T-cell (primary cell): ENCODE results near the gene GRIN2A. TPM values are rescaled to one million over a fixed set of nuclear protein-coding genes. Genes with fewer than 3 reads are reported as not detected.

Experiments
- ATAC-seq, 4 experiments: fragments of 200-7000 bp in 3 of 4; fragments of 150-1000 bp in 1 of 4; cut with Tn5 transposase; replicated peaks in 1 of 4; 1 replicate in 3 of 4; 2 replicates in 1 of 4; pipeline ENCODE4 v1.10.0; 2021; ENCODE audit warnings: moderate library complexity in 3 of 4, mild to moderate bottlenecking in 2 of 4, moderate number of reproducible peaks in 1 of 4
- CTCF ChIA-PET, 2 donors: fragments of 300-600 bp; sonication (Branson Sonifier 250); formaldehyde crosslinking; loops; one replicate each; lab custom pipeline; 2022; ENCODE audit warnings: antibody characterized with exemption in 2 of 2; lab: Charles Lee
- POLR2A ChIA-PET, 2 donors: fragments of 300-600 bp; sonication (Branson Sonifier 250); formaldehyde crosslinking; loops; one replicate each; lab custom pipeline; 2022; ENCODE audit warnings: antibody characterized with exemption in 2 of 2; lab: Charles Lee
- DNase-seq, 35 experiments: peaks; one replicate each; pipeline versions ENCODE4 v3.0.0 to v3.0.0-alpha.2; 2013 to 2023
- H3K27ac ChIP-seq: one replicate; pipeline ENCODE4 v1.5.1; 2013; ENCODE audit warnings: low read length
- H3K27me3 ChIP-seq, 2 experiments: replicated peaks in 1 of 2; 1 replicate in 1 of 2; 2 replicates in 1 of 2; pipeline versions ENCODE4 v1.6.1 to v1.7.0; 2013; ENCODE audit warnings: low read length in 1 of 2, mixed read lengths in 1 of 2; ENCODE audit not compliant: control insufficient read depth in 2 of 2, insufficient read depth in 2 of 2; ENCODE audit errors: extremely low read depth in 1 of 2
- H3K36me3 ChIP-seq, 2 donors: 1 replicate in 1 of 2; 2 replicates in 1 of 2; pipeline versions ENCODE4 v1.6.1 to v1.7.0; 2013; ENCODE audit warnings: low read length in 1 of 2; ENCODE audit not compliant: control insufficient read depth in 2 of 2, insufficient read depth in 1 of 2; ENCODE audit errors: extremely low read depth in 1 of 2
- H3K4me1 ChIP-seq, 2 experiments: 1 replicate in 1 of 2; 2 replicates in 1 of 2; pipeline versions ENCODE4 v1.6.1 to v1.7.0; 2013; ENCODE audit warnings: low read length in 2 of 2, mixed read lengths in 1 of 2; ENCODE audit not compliant: insufficient read depth in 2 of 2, control insufficient read depth in 1 of 2; ENCODE audit errors: extremely low read depth in 1 of 2
- H3K4me3 ChIP-seq, 2 donors: 1 replicate in 1 of 2; 2 replicates in 1 of 2; pipeline versions ENCODE4 v1.5.1 to v1.7.0; 2013; ENCODE audit warnings: mild to moderate bottlenecking in 2 of 2, low read length in 1 of 2, moderate library complexity in 1 of 2; ENCODE audit not compliant: control insufficient read depth in 1 of 2; ENCODE audit errors: extremely low read depth in 1 of 2
- H3K9me3 ChIP-seq: 2 replicates; pipeline ENCODE4 v1.7.0; 2013
- H3K27ac Mint-ChIP-seq, 2 donors: one replicate each; pipeline ENCODE4 v1.8.0; 2020 to 2021; ENCODE audit warnings: mild to moderate bottlenecking in 2 of 2, mixed read lengths in 2 of 2
- H3K27me3 Mint-ChIP-seq, 2 donors: one replicate each; pipeline ENCODE4 v1.8.0; 2021 to 2022; ENCODE audit warnings: mixed read lengths in 2 of 2
- H3K36me3 Mint-ChIP-seq: one replicate; pipeline ENCODE4 v1.8.0; 2021; ENCODE audit warnings: mixed read lengths
- H3K4me1 Mint-ChIP-seq, 3 donors: one replicate each; pipeline ENCODE4 v1.8.0; 2020 to 2022; ENCODE audit warnings: mixed read lengths in 3 of 3, mild to moderate bottlenecking in 1 of 3
- H3K4me3 Mint-ChIP-seq, 3 donors: one replicate each; pipeline ENCODE4 v1.8.0; 2020 to 2022; ENCODE audit warnings: mild to moderate bottlenecking in 3 of 3, mixed read lengths in 3 of 3, moderate library complexity in 3 of 3
- H3K9me3 Mint-ChIP-seq, 3 donors: one replicate each; pipeline ENCODE4 v1.8.0; 2020 to 2022; ENCODE audit warnings: mixed read lengths in 3 of 3
- WGBS: methylation state at CpG from one replicate; pipeline ENCODE4 v1.1.5; 2013; ENCODE audit warnings: missing lambda C conversion rate; ENCODE audit not compliant: insufficient coverage; 5-methylcytosine and 5-hydroxymethylcytosine counted together
- total RNA-seq, 35 experiments: library from RNA in 6 of 35; stranded (reverse) in 6 of 35; fragments of 120-200 nt in 1 of 35; gene quantifications; one replicate each; pipeline versions ENCODE4 v1.2.1 to v1.2.4 and lab custom pipeline; 2013 to 2026

Gene GRIN2A
- total RNA-seq, 5 donors from 2014 or later (not counting 1 experiment from before 2014, with no cell fraction given), result 0.03 TPM; not detected in 4

DNA sequence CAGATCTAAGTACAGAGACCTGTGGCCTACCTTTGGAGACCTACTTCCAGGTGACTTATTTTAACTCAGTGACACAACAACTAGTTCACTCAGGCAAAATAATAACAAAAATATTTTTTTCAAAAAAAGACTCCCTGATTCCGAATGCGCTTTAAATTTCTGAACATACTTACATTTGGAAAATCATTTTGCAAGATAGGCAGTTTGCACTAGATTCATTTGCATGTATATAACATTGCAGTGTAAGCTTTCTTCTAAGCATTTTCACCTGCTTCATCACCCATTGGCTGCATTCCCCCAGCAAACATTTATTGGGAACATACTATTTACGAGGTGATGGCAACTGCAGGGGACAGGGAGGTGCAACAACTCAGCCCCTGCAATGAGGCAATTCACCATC, 166.8 kb downstream of the GRIN2A start:
- H3K4me1 ChIP-seq, result no peaks in the 10 kb centered on the region
- no peaks in the 10 kb centered on the region for H3K36me3 ChIP-seq
- no peaks in the 10 kb centered on the region for H3K27me3 ChIP-seq
- Mint-ChIP-seq H3K4me1 (no peaks in the 10 kb centered on the region), H3K36me3 (no peaks in the 10 kb centered on the region), H3K4me3 (no peak overlapping the region), H3K9me3 (peaks cover 0 to 2% (median 0%) of the 10 kb centered on the region in 3 donors), H3K27ac (no peak overlapping the region), H3K27me3 (peaks cover 4 to 11% of the 10 kb centered on the region in 2 donors)
- ATAC-seq (no peak), DNase-seq (no peak)
- no peak overlapping the region for H3K27ac ChIP-seq
- no CpG with 5 or more reads among the region's 3 CpGs for WGBS
- H3K9me3 ChIP-seq, result no peaks in the 10 kb centered on the region
- ChIA-PET POLR2A (no interaction called here), CTCF (no interaction called here)
- H3K4me3 ChIP-seq, result no peak overlapping the region

DNA sequence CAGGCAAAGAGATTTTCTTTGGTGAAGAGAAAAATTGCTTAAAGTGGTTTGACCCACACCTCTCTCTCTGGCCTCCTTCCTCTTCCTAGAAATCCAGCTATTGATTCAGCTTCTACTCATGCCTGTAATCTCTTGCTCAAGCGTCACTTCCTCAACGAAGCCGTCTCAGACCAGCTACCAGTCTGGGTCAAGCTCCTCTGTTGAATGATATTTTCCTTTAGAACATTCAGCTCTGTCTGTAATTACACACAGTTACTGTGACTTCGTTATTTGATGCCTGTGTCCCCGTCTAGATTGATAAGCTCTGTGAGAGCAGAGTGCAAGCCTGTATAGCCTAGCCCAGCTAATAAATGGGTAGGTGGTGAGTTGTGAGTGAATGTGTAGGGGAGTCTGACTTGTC, 168.5 kb downstream of the GRIN2A start:
- DNase-seq (no peak), ATAC-seq (no peak)
- peaks cover 0 to 2% (median 0%) of the 10 kb centered on the region in 3 donors for H3K9me3 Mint-ChIP-seq
- Histone ChIP-seq H3K27ac (no peak overlapping the region), H3K27me3 (no peaks in the 10 kb centered on the region), H3K9me3 (no peaks in the 10 kb centered on the region), H3K4me1 (no peaks in the 10 kb centered on the region), H3K36me3 (no peaks in the 10 kb centered on the region), H3K4me3 (no peak overlapping the region)
- ChIA-PET CTCF (interaction anchor here in 1 of 2 donors (0.5 kb wide), 1 partner anchor 456 kb away, joined by 5 read pairs; no protein-coding TSS in a partner anchor), POLR2A (no interaction called here)
- no peak overlapping the region for H3K4me3 Mint-ChIP-seq
- WGBS, result no CpG with 5 or more reads among the region's 5 CpGs
- no peak overlapping the region for H3K27ac Mint-ChIP-seq
- no peaks in the 10 kb centered on the region for H3K4me1 Mint-ChIP-seq
- peaks cover 4 to 11% of the 10 kb centered on the region in 2 donors for H3K27me3 Mint-ChIP-seq
- no peaks in the 10 kb centered on the region for H3K36me3 Mint-ChIP-seq

DNA sequence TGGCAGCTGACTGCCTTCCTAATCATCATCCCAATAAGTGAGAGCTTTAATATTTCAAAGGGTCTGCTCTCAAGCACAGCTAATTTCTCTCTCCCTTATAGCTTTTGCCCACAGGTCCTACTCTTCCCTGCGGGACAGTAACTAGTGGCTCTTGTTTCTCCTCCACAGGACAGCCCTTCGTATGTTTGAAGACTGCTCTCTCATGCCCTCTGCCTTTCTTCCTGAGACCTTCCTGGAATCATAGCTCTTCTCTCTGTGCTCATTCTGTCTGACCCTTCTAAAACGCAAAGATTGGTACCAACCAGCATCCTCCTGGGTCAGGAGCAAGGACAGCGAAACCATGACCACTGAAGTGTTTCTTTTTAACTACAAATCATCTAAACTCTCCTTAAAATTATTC, 168.9 kb downstream of the GRIN2A start:
- POLR2A ChIA-PET, result no interaction called here
- H3K4me1 Mint-ChIP-seq, result no peaks in the 10 kb centered on the region
- H3K9me3 ChIP-seq, result no peaks in the 10 kb centered on the region
- CTCF ChIA-PET, result interaction anchor here in 1 of 2 donors (0.5 kb wide), 1 partner anchor 455 kb away, joined by 5 read pairs; no protein-coding TSS in a partner anchor
- no peaks in the 10 kb centered on the region for H3K36me3 ChIP-seq
- no peak for DNase-seq
- peaks cover 4 to 11% of the 10 kb centered on the region in 2 donors for H3K27me3 Mint-ChIP-seq
- no peak for ATAC-seq
- H3K4me1 ChIP-seq, result no peaks in the 10 kb centered on the region
- no peak overlapping the region for H3K27ac ChIP-seq
- no peak overlapping the region for H3K4me3 Mint-ChIP-seq
- H3K27ac Mint-ChIP-seq, result no peak overlapping the region
- no peaks in the 10 kb centered on the region for H3K36me3 Mint-ChIP-seq
- peaks cover 0 to 2% (median 0%) of the 10 kb centered on the region in 3 donors for H3K9me3 Mint-ChIP-seq
- H3K4me3 ChIP-seq, result no peak overlapping the region
- 74% methylated on average over 2 of the region's 4 CpGs for WGBS
- no peaks in the 10 kb centered on the region for H3K27me3 ChIP-seq

GRCh38 chr16:10009684-10010083, 172.5 kb downstream of the GRIN2A start:
- Histone ChIP-seq H3K4me3 (no peak overlapping the region), H3K36me3 (no peaks in the 10 kb centered on the region), H3K9me3 (no peaks in the 10 kb centered on the region), H3K27ac (no peak overlapping the region), H3K27me3 (no peaks in the 10 kb centered on the region), H3K4me1 (no peaks in the 10 kb centered on the region)
- peaks cover under 1 to 15% (median 12%) of the 10 kb centered on the region in 3 donors for H3K9me3 Mint-ChIP-seq
- H3K36me3 Mint-ChIP-seq, result no peaks in the 10 kb centered on the region
- H3K27me3 Mint-ChIP-seq, result peaks cover 4 to 11% of the 10 kb centered on the region in 2 donors
- no peak overlapping the region for H3K4me3 Mint-ChIP-seq
- ATAC-seq, result no peak
- 82% methylated on average over 6 of the region's 6 CpGs for WGBS
- CTCF ChIA-PET, result no interaction called here
- H3K27ac Mint-ChIP-seq, result no peak overlapping the region
- no peak for DNase-seq
- POLR2A ChIA-PET, result no interaction called here
- H3K4me1 Mint-ChIP-seq, result no peaks in the 10 kb centered on the region

GRCh38 chr16:10003486-10003885, 178.7 kb downstream of the GRIN2A start:
- Histone ChIP-seq H3K27ac (no peak overlapping the region), H3K36me3 (no peaks in the 10 kb centered on the region), H3K4me3 (no peak overlapping the region), H3K4me1 (no peaks in the 10 kb centered on the region), H3K27me3 (no peaks in the 10 kb centered on the region), H3K9me3 (no peaks in the 10 kb centered on the region)
- H3K27ac Mint-ChIP-seq, result no peak overlapping the region
- H3K27me3 Mint-ChIP-seq, result no peaks in the 10 kb centered on the region
- H3K4me3 Mint-ChIP-seq, result no peak overlapping the region
- DNase-seq, result no peak
- H3K9me3 Mint-ChIP-seq, result peaks cover 16 to 39% (median 37%) of the 10 kb centered on the region in 3 donors
- H3K4me1 Mint-ChIP-seq, result no peaks in the 10 kb centered on the region
- ChIA-PET POLR2A (no interaction called here), CTCF (no interaction called here)
- 86% methylated on average over 2 of the region's 2 CpGs for WGBS
- no peak for ATAC-seq
- no peaks in the 10 kb centered on the region for H3K36me3 Mint-ChIP-seq

DNA sequence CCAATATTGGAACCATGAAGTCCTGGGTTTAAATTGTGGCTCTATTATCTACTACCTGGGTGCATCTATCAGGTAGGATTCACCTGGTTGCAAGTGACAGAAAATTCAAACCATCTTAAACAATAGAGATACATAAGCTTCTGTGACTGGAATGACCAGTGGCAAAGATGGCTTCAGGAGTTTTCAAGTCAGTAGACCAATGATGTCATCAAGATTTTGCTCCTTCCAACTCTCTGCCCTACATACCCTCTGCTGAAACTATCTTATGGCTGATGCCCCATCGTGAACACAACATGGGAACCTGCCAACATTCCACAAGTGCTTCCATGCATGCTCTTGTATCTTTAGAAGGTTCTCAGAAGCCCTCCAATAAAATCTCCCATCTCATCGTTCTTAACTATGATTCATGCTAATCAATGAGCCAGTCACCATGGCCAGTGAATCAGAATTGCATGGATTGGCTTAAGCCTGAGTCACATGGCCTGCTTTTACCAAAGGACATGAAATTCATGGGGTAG, 180.9 kb downstream of the GRIN2A start:
- H3K9me3 ChIP-seq, result no peaks in the 10 kb centered on the region
- H3K4me1 ChIP-seq, result no peaks in the 10 kb centered on the region
- Mint-ChIP-seq H3K27me3 (no peaks in the 10 kb centered on the region), H3K27ac (no peak overlapping the region), H3K4me3 (no peak overlapping the region), H3K36me3 (no peaks in the 10 kb centered on the region), H3K4me1 (no peaks in the 10 kb centered on the region), H3K9me3 (peaks cover 26 to 40% (median 30%) of the 10 kb centered on the region in 3 donors)
- no peak for DNase-seq
- ChIA-PET CTCF (no interaction called here), POLR2A (no interaction called here)
- ATAC-seq, result no peak
- no peak overlapping the region for H3K4me3 ChIP-seq
- no peaks in the 10 kb centered on the region for H3K27me3 ChIP-seq
- 75% methylated on average over 2 of the region's 2 CpGs for WGBS
- no peaks in the 10 kb centered on the region for H3K36me3 ChIP-seq
- no peak overlapping the region for H3K27ac ChIP-seq
